ENCODE results near the gene BLID. TPM values are rescaled to one million over a fixed set of nuclear protein-coding genes. Genes with fewer than 3 reads are reported as not detected.

Gene BLID
- polyA plus RNA-seq, 1 donor: not detected

DNA sequence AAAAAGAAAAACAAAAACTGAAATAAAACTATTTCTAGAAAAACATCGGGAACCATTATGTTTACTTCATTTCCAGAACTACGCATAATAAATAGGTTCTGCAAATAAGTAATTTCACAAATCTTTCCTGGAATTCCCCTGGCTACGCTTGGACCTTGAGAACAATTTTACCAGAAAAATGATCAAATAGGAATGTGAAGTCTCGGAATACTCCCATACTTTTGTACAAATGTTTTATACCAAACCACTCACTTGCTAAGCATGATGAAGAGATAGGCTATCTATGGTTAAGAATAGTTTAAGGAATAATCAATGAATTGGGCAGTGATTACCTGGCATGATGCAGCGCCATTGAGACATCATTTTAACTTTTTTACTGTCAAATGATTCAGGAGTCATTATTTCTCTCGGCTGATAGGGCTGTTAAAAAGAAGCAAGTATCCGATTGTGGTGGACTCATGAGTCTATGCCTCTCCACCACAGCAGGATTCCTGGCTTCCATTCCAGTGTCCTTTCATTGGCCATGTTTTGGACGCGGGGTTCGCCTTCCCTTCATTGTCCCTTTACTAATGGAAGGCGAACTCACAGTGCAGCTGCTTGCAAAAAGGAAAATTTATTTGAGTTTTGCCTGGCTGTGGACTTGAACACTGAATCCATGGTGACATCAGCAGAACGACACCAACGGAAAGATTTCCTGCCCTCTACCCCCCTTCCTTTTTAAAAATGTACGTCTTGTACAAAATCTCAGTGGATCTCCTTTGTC, 39.9 kb upstream of the BLID start:
- H3K27ac ChIP-seq (ENCODE audit: low read length): no peak overlapping the region
- 96% methylated on average over 3 of the region's 14 CpGs for WGBS (ENCODE audit: insufficient coverage, low lambda C conversion rate)

DNA sequence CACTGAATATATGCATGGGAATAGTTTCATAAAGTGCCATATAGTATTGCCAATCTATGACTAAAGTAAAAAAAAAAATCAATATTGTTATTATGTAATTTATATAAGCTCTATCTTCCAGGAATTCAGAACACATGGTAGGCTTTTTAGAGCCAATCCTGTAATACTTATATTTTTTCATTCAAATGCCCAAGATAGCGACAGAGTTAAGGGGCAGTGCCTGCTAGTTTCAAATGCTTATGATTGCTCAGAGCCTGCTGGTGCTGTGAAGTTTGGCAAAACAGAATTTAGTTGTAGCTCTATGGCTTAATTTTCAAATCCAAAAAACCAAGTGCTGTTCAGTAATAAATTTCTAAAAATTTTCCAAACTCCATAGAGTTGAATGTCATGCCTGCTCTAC, 39.0 kb upstream of the BLID start:
- no peak for DNase-seq
- no peak overlapping the region for H3K27ac ChIP-seq (ENCODE audit: low read length)
- H3K36me3 ChIP-seq (ENCODE audit: control insufficient read depth, insufficient read depth, low read length): no peaks in the 10 kb centered on the region
- 100% methylated on average over 1 of the region's 1 CpG for WGBS (ENCODE audit: insufficient coverage, low lambda C conversion rate)
- no peaks in the 10 kb centered on the region for H3K27me3 ChIP-seq (ENCODE audit: control insufficient read depth, insufficient read depth, low read length)
- no peaks in the 10 kb centered on the region for H3K9me3 ChIP-seq (ENCODE audit: control insufficient read depth, low read depth, low read length)
- no peak overlapping the region for H3K4me3 ChIP-seq (ENCODE audit: low read length)
- no peaks in the 10 kb centered on the region for H3K4me1 ChIP-seq (ENCODE audit: control insufficient read depth, insufficient read depth, low read length)

More for the DNA sequence above, 39.9 kb upstream of the BLID start:
- Histone ChIP-seq H3K27me3 (ENCODE audit: control insufficient read depth, insufficient read depth, low read length) (no peaks in the 10 kb centered on the region), H3K4me3 (ENCODE audit: low read length) (no peak overlapping the region), H3K36me3 (ENCODE audit: control insufficient read depth, insufficient read depth, low read length) (no peaks in the 10 kb centered on the region), H3K9me3 (ENCODE audit: control insufficient read depth, low read depth, low read length) (no peaks in the 10 kb centered on the region), H3K4me1 (ENCODE audit: control insufficient read depth, insufficient read depth, low read length) (no peaks in the 10 kb centered on the region)
- no peak for DNase-seq

DNA sequence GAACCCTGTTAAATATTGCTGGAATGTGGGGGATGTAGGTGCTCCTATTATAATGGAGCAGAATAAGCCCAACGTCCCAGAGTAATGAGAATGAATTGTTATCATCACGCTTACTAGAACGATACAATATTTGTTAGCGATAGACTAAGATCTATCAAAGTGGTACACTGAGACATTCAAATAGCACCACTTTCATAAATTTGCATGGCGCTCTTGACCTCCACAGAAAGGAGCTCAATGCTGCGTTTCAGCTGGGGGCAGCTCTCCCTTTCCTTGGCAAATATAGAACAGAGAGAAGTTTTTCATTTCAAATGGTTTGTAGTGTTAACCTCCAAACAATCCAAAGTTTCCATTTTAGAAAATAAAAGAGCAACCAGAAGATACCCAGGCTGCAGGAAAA, 38.2 kb upstream of the BLID start:
- H3K27me3 ChIP-seq (ENCODE audit: control insufficient read depth, insufficient read depth, low read length): no peaks in the 10 kb centered on the region
- DNase-seq: no peak
- no peaks in the 10 kb centered on the region for H3K9me3 ChIP-seq (ENCODE audit: control insufficient read depth, low read depth, low read length)
- no peaks in the 10 kb centered on the region for H3K4me1 ChIP-seq (ENCODE audit: control insufficient read depth, insufficient read depth, low read length)
- H3K4me3 ChIP-seq (ENCODE audit: low read length): no peak overlapping the region
- 100% methylated on average over 5 of the region's 6 CpGs for WGBS (ENCODE audit: insufficient coverage, low lambda C conversion rate)
- H3K36me3 ChIP-seq (ENCODE audit: control insufficient read depth, insufficient read depth, low read length): no peaks in the 10 kb centered on the region
- H3K27ac ChIP-seq (ENCODE audit: low read length): no peak overlapping the region

DNA sequence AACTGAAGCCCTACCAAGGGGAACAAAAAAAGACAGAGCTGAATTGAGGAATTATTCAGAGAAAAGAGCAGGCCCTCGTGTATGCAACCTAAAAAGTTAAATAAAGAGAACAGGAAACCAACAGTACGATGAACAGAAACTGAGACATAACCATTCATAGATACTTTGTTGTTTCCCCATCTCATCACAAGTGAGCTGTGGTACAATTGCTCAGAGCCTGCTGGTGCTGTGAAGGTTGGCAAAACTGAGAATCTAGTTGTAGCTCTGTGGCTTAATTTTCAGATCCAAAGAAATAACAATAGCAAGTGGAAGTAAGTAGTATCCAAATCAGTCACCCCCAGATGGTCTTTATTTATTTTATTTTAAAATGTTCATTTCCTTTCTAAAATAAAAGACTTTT, 37.7 kb upstream of the BLID start:
- no CpG with 5 or more reads among the region's 2 CpGs for WGBS (ENCODE audit: insufficient coverage, low lambda C conversion rate)
- no peaks in the 10 kb centered on the region for H3K36me3 ChIP-seq (ENCODE audit: control insufficient read depth, insufficient read depth, low read length)
- no peak for DNase-seq
- H3K4me1 ChIP-seq (ENCODE audit: control insufficient read depth, insufficient read depth, low read length): no peaks in the 10 kb centered on the region
- no peak overlapping the region for H3K4me3 ChIP-seq (ENCODE audit: low read length)
- no peaks in the 10 kb centered on the region for H3K9me3 ChIP-seq (ENCODE audit: control insufficient read depth, low read depth, low read length)
- no peaks in the 10 kb centered on the region for H3K27me3 ChIP-seq (ENCODE audit: control insufficient read depth, insufficient read depth, low read length)
- H3K27ac ChIP-seq (ENCODE audit: low read length): no peak overlapping the region

DNA sequence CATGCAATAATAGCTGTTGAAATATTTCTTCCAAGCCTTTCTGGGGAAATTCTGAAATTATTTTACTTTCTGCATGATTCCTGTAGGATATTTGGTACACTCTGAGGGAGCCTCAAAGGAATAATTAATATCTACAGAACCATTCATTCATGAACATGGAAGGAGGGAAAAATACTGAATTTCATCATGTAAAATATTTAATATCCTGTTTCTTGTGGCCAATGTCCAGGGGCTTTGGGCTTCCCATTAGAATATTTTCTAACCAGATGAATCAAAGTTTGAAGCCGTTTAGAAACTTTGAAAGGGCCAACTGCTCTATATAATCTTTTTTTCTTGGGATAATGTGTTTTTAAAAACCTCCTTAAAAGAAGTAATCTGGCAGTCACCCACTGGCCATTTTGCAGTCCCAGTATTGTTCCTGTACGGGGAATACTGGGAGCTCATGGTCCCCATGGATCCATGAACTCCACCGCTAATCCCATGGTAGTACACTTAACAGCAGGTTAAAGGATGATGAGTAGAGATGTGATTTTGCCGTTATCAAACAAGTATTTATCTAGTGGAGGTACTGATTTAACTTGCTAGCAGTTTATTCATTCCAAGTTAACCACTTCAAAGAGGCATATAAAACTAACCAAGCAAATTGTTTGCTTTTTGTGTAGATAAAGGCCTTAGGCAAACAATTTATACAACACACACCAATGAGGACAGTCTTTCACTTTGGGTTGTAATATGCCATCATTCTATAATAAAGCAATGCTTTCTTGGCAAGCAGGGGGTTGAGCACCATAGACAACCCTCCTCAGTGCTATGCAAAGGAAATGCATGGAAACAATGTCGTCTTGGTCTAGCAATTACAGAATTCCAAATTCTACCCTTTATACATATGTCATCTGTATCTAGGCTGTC, 34.5 kb upstream of the BLID start:
- H3K36me3 ChIP-seq (ENCODE audit: control insufficient read depth, insufficient read depth, low read length): no peaks in the 10 kb centered on the region
- no peak for DNase-seq
- H3K27me3 ChIP-seq (ENCODE audit: control insufficient read depth, insufficient read depth, low read length): no peaks in the 10 kb centered on the region
- no CpG with 5 or more reads among the region's 5 CpGs for WGBS (ENCODE audit: insufficient coverage, low lambda C conversion rate)
- no peak overlapping the region for H3K27ac ChIP-seq (ENCODE audit: low read length)
- no peaks in the 10 kb centered on the region for H3K4me1 ChIP-seq (ENCODE audit: control insufficient read depth, insufficient read depth, low read length)
- no peak overlapping the region for H3K4me3 ChIP-seq (ENCODE audit: low read length)
- H3K9me3 ChIP-seq (ENCODE audit: control insufficient read depth, low read depth, low read length): no peaks in the 10 kb centered on the region

DNA sequence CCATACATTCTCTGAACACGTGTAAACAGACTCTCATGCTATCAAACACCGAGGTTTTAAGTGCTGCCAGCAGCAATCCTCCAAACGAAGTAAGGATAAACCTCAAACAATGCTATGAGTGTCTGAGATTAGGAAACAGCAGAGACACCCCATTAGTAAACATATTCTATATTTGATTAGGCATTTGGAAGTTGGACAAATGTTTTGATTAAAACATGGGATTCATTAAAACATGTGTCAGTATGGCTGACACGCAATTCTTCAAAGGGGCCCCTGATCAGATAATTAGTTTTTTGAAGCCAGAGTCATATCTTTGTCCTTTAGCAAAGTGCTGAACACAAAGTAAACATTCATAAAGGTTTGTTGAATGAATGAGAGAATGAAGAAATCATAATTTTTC, 33.2 kb upstream of the BLID start:
- no peaks in the 10 kb centered on the region for H3K27me3 ChIP-seq (ENCODE audit: control insufficient read depth, insufficient read depth, low read length)
- DNase-seq: no peak
- no peaks in the 10 kb centered on the region for H3K4me1 ChIP-seq (ENCODE audit: control insufficient read depth, insufficient read depth, low read length)
- no peak overlapping the region for H3K4me3 ChIP-seq (ENCODE audit: low read length)
- H3K27ac ChIP-seq (ENCODE audit: low read length): no peak overlapping the region
- no CpG with 5 or more reads among the region's 4 CpGs for WGBS (ENCODE audit: insufficient coverage, low lambda C conversion rate)
- no peaks in the 10 kb centered on the region for H3K36me3 ChIP-seq (ENCODE audit: control insufficient read depth, insufficient read depth, low read length)
- no peaks in the 10 kb centered on the region for H3K9me3 ChIP-seq (ENCODE audit: control insufficient read depth, low read depth, low read length)

DNA sequence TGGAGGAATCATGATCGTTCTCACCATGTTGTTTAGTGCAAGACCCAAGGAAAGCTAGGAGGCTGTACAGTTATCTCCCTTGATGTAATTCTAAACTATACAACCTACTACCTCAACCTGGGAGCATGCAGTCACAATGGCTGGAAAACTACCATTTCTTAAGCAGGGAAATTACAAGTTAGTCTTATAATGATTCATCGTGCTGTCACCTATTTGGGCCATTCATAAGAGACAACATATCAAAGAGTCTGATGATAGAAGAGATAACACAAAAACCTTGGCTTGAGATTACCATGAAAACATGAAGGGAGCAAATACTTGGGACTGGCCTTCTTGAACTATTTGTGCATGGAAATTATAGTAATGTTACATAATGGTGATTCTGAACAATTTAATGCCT, 30.5 kb upstream of the BLID start:
- Histone ChIP-seq H3K4me3 (ENCODE audit: low read length) (no peak overlapping the region), H3K36me3 (ENCODE audit: control insufficient read depth, insufficient read depth, low read length) (no peaks in the 10 kb centered on the region), H3K27me3 (ENCODE audit: control insufficient read depth, insufficient read depth, low read length) (no peaks in the 10 kb centered on the region), H3K27ac (ENCODE audit: low read length) (no peak overlapping the region), H3K9me3 (ENCODE audit: control insufficient read depth, low read depth, low read length) (no peaks in the 10 kb centered on the region), H3K4me1 (ENCODE audit: control insufficient read depth, insufficient read depth, low read length) (no peaks in the 10 kb centered on the region)
- no peak for DNase-seq
- WGBS (ENCODE audit: insufficient coverage, low lambda C conversion rate): 100% methylated on average over 1 of the region's 2 CpGs

DNA sequence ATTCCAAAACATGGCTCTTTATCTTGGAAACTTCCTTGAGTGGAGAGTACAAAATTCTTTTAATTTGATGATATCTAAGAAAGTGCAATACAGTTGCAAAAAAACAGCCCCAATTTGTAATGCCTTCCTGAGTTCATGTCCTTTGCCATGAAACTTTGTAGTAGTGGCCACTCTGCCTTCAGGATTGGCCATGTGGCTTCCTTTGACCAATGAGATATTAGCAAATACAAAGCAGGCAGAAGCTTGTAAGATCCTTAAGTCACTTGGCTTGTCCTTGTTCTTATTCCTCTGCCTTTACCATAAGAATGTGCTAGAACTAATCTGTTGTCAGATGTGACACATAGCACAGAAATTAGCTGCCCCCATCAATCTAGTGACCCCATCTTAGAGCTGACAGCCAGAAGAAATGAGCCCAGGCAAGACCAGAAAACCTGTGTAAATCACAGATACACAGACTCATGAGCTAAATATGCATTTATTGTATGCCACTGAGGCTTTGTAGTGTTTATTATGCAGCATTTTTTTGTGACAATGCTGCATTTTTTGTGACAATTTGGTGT, 29.8 kb upstream of the BLID start:
- Histone ChIP-seq H3K4me3 (ENCODE audit: low read length) (no peak overlapping the region), H3K27me3 (ENCODE audit: control insufficient read depth, insufficient read depth, low read length) (no peaks in the 10 kb centered on the region), H3K27ac (ENCODE audit: low read length) (no peak overlapping the region), H3K9me3 (ENCODE audit: control insufficient read depth, low read depth, low read length) (no peaks in the 10 kb centered on the region), H3K4me1 (ENCODE audit: control insufficient read depth, insufficient read depth, low read length) (no peaks in the 10 kb centered on the region), H3K36me3 (ENCODE audit: control insufficient read depth, insufficient read depth, low read length) (no peaks in the 10 kb centered on the region)
- no peak for DNase-seq

DNA sequence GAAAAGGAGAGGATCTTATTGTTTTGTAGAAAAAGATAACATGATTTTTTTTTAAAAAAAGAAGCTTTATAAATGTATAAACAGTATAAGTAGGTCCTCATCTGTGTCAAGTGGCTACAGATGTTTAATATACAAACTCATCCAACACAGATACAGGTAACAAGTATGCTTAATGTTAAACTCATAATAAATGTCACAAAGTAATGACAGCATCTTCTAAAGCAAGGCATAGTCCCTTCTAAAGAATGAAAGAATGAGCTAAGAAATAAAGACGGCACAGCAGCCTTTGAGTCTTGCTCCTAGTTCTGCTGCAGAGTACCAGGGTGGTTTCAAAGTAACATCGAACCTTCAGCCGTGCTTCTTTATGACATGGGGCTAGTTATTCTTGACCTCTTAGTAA, 28.7 kb upstream of the BLID start:
- Histone ChIP-seq H3K4me3 (ENCODE audit: low read length) (no peak overlapping the region), H3K4me1 (ENCODE audit: control insufficient read depth, insufficient read depth, low read length) (no peaks in the 10 kb centered on the region), H3K27me3 (ENCODE audit: control insufficient read depth, insufficient read depth, low read length) (no peaks in the 10 kb centered on the region), H3K36me3 (ENCODE audit: control insufficient read depth, insufficient read depth, low read length) (no peaks in the 10 kb centered on the region), H3K9me3 (ENCODE audit: control insufficient read depth, low read depth, low read length) (no peaks in the 10 kb centered on the region), H3K27ac (ENCODE audit: low read length) (no peak overlapping the region)
- 100% methylated on average over 2 of the region's 3 CpGs for WGBS (ENCODE audit: insufficient coverage, low lambda C conversion rate)
- no peak for DNase-seq

DNA sequence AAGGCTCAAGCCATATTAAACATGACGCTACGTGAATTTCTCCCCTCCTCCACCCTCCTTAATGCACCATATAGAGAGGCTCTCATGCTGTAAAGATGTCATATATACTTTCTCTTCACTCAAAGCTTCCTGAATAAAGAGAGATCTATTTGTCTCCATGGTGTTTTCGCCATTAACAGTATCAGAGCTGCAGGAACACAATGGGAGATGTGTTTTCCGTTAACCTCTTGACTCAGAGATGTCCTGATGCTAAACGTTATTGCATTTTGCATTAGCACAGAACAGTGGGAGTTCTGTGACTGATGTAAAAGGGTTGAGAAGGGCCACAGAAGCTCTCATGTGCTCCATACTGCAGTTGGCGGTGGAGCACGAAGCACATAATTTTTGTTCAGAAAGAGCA, 25.7 kb upstream of the BLID start:
- Histone ChIP-seq H3K27me3 (ENCODE audit: control insufficient read depth, insufficient read depth, low read length) (no peaks in the 10 kb centered on the region), H3K27ac (ENCODE audit: low read length) (no peak overlapping the region), H3K9me3 (ENCODE audit: control insufficient read depth, low read depth, low read length) (no peaks in the 10 kb centered on the region), H3K4me3 (ENCODE audit: low read length) (no peak overlapping the region), H3K4me1 (ENCODE audit: control insufficient read depth, insufficient read depth, low read length) (no peaks in the 10 kb centered on the region), H3K36me3 (ENCODE audit: control insufficient read depth, insufficient read depth, low read length) (no peaks in the 10 kb centered on the region)
- 80% methylated on average over 1 of the region's 7 CpGs for WGBS (ENCODE audit: insufficient coverage, low lambda C conversion rate)
- DNase-seq: no peak

All from large intestine (tissue), 3 donors.